GM12873 (cell line): ENCODE data around the gene TCL1B.

Experiments
- CTCF ChIP-seq: IDR thresholded peaks from 2 replicates; pipeline ENCODE4 v1.5.1; 2012; ENCODE audit warnings: low read depth, mild to moderate bottlenecking, moderate library complexity, low read length, control low read depth; ENCODE audit not compliant: insufficient read depth; ENCODE audit errors: missing control alignments

TCL1B gene

GRCh38 chr14:95668235-95668772 lies 17.9 kb upstream of the TCL1B start:
- peak; percentile 2 for TF ChIP-seq CTCF

GRCh38 chr14:95674613-95675012 lies 11.6 kb upstream of the TCL1B start:
- no peak for TF ChIP-seq CTCF

GRCh38 chr14:95675486-95675885 lies 10.7 kb upstream of the TCL1B start:
- no peak for TF ChIP-seq CTCF

- TF ChIP-seq CTCF = no peak
These were observed 8.9 kb upstream of the TCL1B start for GRCh38 chr14:95677179-95677835.

- no peak for TF ChIP-seq CTCF
These were observed 6.9 kb upstream of the TCL1B start for GRCh38 chr14:95679148-95679815.

- TF ChIP-seq CTCF = peak; percentile 47
These were observed 6.1 kb upstream of the TCL1B start for GRCh38 chr14:95679998-95680735.

- no peak for TF ChIP-seq CTCF
These were observed 5.1 kb upstream of the TCL1B start for GRCh38 chr14:95681153-95681552.
